Left hindlimb (tissue), 1 donor: ENCODE data around the gene FRY.

ENCODE experiments used
- DNase-seq: peaks from one replicate; pipeline ENCODE4 v3.0.0-alpha.2; 2018

Gene FRY

GRCh38 chr13:32179708-32180107 is 148.1 kb downstream of the FRY start:
- no peak for DNase-seq

GRCh38 chr13:32187651-32188050 is 156.1 kb downstream of the FRY start:
- DNase-seq, result no peak

- DNase-seq, result no peak
These were observed 160.0 kb downstream of the FRY start for GRCh38 chr13:32191452-32191998.

GRCh38 chr13:32195713-32196112 is 164.1 kb downstream of the FRY start:
- DNase-seq, result no peak

GRCh38 chr13:32199168-32199567 is 167.6 kb downstream of the FRY start:
- DNase-seq, result no peak

GRCh38 chr13:32200741-32201140 is 169.2 kb downstream of the FRY start:
- DNase-seq, result no peak

- DNase-seq, result no peak
These were observed 170.2 kb downstream of the FRY start for GRCh38 chr13:32201809-32202208.

GRCh38 chr13:32202268-32202667 is 170.7 kb downstream of the FRY start:
- DNase-seq, result no peak

GRCh38 chr13:32203221-32203620 is 171.6 kb downstream of the FRY start:
- DNase-seq, result no peak

GRCh38 chr13:32203736-32204135 is 172.2 kb downstream of the FRY start:
- no peak for DNase-seq

GRCh38 chr13:32205431-32206096 is 174.0 kb downstream of the FRY start:
- no peak for DNase-seq

- no peak for DNase-seq
These were observed 174.6 kb downstream of the FRY start for GRCh38 chr13:32206097-32206740.

- DNase-seq, result no peak
These were observed 177.3 kb downstream of the FRY start for GRCh38 chr13:32208860-32209259.

GRCh38 chr13:32209652-32210051 is 178.1 kb downstream of the FRY start:
- DNase-seq, result no peak

GRCh38 chr13:32210101-32210500 is 178.5 kb downstream of the FRY start:
- no peak for DNase-seq

GRCh38 chr13:32211813-32212212 is 180.2 kb downstream of the FRY start:
- no peak for DNase-seq

- no peak for DNase-seq
These were observed 180.8 kb downstream of the FRY start for GRCh38 chr13:32212421-32212820.

- no peak for DNase-seq
These were observed 182.1 kb downstream of the FRY start for GRCh38 chr13:32213626-32214025.

- no peak for DNase-seq
These were observed 182.5 kb downstream of the FRY start for GRCh38 chr13:32214071-32214470.

GRCh38 chr13:32216281-32216680 is 184.7 kb downstream of the FRY start:
- no peak for DNase-seq

- DNase-seq, result no peak
These were observed 190.6 kb downstream of the FRY start for GRCh38 chr13:32222046-32222676.

- DNase-seq, result no peak
These were observed 193.3 kb downstream of the FRY start for GRCh38 chr13:32224916-32225315.

- DNase-seq, result no peak
These were observed 193.9 kb downstream of the FRY start for GRCh38 chr13:32225481-32225931.
